Measurements from ENCODE around the gene DLGAP1.
A peak's percentile ranks its signal among the peaks of the same experiment; 100 is the strongest.

The DLGAP1 gene

GRCh38 chr18:3454365-3455089 lies 1000.6 kb downstream of the DLGAP1 start:
- DNase-seq: no peak

DNA sequence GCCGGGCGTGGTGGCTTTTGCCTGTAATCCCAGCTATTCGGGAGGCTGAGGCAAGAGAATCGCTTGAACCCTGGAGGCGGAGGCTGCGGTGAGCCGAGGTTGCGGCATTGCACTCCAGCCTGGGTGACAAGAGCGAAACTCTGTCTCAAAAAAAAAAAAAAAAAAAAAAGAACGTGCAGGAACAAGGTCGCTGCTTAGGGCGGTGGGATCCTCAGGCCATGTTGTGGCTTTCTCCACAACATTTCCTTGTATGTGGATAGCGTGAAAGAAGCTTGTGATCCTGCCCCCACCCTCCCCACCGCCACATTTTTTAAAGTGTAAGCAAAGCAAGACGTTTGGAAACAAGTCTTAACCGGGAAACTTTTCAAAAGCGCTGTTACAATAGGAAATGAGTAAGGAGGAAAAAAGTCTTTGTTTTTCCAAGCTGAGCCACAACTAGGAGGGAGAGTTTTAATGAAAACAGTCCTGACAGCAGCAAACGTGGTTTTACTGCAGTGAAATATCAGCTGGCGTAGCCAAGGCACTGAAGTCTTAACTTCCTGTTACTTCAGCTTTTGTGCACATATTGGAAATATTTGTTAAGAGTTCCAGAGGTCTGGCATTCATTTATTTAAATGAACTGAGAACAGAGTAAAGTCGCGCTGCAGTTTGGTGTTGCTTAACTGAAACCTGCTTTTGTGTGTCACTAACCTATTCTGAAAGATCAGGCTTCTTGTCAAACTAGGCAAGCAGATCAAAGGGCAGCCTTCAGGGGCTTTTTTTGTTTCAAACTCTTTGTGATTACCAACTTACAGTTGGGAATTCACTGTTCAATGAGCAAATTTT lies 1001.4 kb downstream of the DLGAP1 start:
- peak; percentile 76 for DNase-seq

GRCh38 chr18:3452750-3453539 lies 1002.2 kb downstream of the DLGAP1 start:
- DNase-seq: no peak

- peak; percentile 72 for DNase-seq
Measured at GRCh38 chr18:3451989-3452749, 1002.9 kb downstream of the DLGAP1 start.

DNA sequence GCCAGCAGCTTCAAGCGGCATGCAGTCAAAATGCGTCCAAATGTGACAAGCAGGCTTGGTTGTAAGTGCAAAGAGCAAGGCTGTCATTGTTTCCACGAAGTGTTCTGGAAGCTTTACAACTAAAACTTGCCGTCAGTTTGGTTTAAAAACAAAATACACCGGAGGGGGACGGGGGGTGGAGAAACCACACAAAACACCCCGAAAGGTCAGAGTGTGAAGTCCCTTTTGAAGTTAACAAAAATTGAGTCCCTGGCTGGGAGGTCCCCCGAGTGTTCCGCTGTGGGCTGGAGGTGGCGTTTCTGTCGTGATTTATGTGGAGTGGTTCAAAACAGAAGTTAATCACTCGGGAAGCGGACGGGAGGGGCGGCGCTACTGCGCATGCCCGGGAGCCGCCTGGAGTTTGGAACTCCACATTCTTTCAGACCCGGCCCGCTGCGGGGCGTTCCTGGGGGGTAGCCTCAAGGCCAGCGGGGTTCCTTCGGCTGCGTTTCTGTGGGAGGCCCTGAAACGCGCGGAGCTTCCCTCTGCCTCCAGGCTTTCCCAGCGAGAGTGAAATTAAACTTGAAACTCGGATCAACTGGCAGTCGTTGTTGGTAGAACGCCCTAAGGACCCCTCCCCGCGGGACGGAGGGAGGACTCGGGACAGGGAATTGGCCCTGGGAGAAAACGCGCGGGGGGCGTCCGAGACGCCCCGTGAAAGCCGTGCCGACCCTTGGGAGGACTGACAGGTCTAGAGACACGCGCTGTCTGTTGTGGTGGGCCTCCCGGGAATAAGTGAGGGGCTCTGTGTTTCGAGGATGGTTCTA lies 1003.7 kb downstream of the DLGAP1 start:
- peak; percentile 96 for DNase-seq

GRCh38 chr18:3450799-3451182 lies 1004.3 kb downstream of the DLGAP1 start:
- DNase-seq: no peak

DNA sequence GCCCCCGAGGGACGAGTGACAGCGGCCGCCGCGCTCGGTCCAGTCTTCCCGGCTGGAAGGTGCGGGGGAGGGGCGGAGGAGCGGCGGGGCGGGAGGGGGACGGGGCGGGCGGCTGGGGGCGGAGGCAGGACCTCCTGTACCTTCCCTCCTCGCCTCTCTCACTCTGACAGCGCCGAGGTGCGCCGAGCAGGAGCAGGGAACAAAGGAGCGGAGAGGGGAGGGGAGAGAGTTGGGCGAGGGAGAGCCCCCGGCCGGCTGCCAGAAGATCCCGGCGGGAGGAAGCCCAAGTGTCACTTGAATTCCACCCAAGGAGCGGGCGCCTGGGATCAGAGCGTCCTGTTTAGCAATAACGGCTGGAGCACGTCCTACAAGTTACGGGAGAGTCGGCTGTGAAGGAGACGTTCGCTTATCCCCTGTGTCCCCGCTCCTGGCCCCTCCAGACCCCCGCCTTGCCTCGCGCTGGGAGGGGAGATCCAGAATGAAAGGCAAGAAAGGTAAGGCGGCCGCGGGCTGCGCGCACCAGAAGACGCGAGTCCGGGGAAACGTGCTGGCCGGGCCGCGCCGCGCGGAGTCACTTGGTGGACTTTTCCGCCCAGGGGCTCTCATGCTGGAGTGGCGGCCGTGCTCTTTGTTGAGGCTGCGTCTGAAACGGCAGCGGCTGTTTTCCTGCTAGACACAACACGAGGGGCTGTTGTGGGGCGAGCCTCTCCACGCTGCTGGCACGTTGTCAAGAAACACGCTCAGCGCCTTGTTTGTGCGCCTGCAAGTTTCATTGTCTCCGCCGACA lies 1004.9 kb downstream of the DLGAP1 start, which contains the start of gene TGIF1:
TSS of gene TGIF1 (plus strand) at position 161 of the 787 bp plus-strand sequence. CDS start at position 479, 318 bp downstream.
- peak; percentile 88 for DNase-seq

- DNase-seq: peak; percentile 89
Measured at GRCh38 chr18:3449512-3450011, 1005.5 kb downstream of the DLGAP1 start.

DNA sequence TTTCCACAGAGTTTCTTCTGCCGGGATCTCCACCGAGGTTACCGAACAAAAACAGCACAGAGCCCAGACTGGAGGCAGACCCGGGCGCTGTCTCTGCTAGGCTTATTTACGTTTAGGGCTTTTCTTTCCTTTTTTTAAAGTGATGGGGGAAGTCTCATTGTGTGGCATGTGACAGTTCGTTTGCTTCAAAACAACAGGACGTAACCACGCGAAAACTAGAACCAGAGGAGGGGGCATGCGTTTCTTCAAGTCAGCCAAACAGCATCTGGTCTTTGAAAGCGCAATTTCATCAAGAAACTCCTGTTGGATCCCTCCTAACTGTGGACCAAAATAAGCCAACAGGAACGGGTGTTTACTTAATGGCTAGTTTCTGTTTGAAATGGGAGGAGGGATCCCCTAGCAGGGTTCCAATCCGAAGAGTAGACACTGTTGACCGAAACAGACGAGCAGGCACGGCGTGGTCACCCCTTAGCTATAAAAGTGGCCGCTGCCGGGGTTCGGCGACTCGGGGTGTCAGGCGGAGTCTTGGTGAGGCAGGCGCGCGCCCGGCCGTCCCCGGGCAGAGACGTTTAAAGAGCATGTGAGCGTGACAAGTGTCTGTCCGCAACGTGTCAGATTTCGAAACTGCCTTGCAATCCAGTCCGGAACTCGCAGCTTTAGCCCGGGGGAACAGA lies 1006.1 kb downstream of the DLGAP1 start:
- peak; percentile 69 for DNase-seq

- peak; percentile 98 for DNase-seq
Measured at GRCh38 chr18:3447895-3448837, 1006.9 kb downstream of the DLGAP1 start.

- peak; percentile 87 for DNase-seq
Measured at GRCh38 chr18:3447068-3447894, 1007.8 kb downstream of the DLGAP1 start.

All from femur (tissue), 1 donor.